Central memory CD4-positive, alpha-beta T cell (primary cell): Measurements from ENCODE around the gene ARL17A.
A peak's percentile ranks its signal among the peaks of the same experiment; 100 is the strongest.
"Not testable (repeated sequence)": the region's sequence is repeated elsewhere in the genome, so short reads cannot be mapped to it uniquely, and the experiment has no call there.

ENCODE experiments used
- DNase-seq: peaks from one replicate; pipeline ENCODE4 v3.0.0; 2022
- total RNA-seq, 3 experiments: gene quantifications; one replicate each; lab custom pipeline; 2026; lab: John Stamatoyannopoulos, UW

ARL17A gene
- 3.3 to 27.4 (median 10.7) reads per million in 3 experiments for total RNA-seq

DNA sequence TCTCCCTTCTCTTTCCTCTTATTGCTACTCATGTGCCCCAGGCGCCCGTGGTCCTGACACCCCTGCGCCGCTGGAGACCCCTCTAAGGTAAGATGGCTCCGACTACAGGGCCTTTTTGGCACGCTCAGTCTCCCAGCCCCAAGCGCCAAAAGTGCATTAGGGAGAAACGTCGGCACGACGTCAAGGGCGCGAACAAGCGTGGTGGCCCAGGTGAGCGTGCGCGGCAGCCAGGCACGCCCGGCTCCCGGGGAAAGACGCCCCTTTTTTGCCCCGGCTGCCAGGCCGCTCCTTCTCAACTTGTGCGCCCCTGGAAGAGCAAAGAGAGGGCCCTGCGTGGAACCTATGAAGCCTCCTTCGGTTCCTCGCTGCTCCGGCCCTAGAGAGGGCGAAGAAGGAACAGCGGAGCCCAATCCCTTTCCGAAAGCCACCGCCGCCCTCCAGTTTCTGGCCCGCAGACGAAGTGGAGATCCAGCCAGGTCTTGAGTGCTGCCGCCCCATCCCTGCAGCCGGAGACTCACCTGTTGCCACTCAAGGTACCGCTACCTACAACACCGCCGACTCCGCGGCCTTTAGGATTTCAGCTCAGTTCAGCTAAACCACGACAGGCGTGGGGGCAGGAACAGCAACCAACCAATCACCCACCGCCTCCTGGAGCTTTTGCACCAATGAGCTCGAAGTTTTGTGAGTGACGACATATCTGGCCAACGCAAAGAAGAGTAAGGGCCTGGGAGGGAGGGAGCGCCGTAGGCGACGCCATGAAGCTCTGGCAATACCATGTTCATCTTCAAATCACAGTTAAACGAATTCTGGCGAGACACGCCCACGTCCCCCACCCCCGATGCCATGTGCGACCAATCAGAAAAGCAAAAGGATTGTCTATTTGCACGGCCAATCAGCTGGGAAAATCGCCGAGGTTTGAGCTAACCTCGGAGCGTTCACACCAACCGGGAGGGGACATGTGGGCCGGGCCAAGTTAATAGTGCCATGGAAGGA, at the start of gene ARL17A:
ARL17A (minus strand) TSS at position 609 of the 993 bp plus-strand sequence. CDS start 3,369 bp downstream, outside the sequence.
- peak; percentile 90 for DNase-seq

DNA sequence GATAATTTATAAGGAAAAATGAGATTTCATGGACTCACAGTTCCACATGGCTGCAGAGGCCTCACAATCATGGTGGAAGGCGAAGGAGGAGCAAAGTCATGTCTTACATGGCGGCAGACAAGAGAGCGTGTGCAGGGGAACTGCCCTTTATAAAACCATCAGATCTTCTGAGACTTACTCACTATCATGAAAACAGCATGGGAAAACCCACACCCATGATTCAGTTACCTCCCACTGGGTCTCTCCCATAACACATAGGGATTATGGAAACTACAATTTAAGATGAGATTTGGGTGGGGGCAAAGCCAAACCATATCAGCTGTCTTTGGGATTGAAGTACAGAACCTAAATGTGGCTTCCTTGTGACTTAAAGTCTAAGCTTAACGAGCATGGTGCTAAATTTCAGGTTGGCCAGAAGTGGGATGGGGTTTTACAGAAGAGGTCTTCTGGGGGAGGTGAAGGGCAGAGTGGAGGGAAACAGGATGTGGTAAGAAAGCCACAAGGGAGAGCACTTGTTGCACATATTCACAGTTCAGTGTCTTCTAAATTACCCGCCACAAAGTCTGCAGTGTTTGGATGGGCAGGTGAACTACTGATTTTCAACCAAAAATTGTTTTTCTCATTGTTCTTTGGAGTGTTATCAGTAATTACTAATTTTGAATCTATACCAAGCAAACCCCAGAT, 49.4 kb upstream of the ARL17A start:
- not testable (repeated sequence) for DNase-seq

- not testable (repeated sequence) for DNase-seq
These were observed 48.0 kb upstream of the ARL17A start for GRCh38 chr17:46627452-46627851.

- DNase-seq, result not testable (repeated sequence)
These were observed 45.2 kb upstream of the ARL17A start for GRCh38 chr17:46624726-46625125.

GRCh38 chr17:46623790-46624189, 44.3 kb upstream of the ARL17A start:
- not testable (repeated sequence) for DNase-seq

DNA sequence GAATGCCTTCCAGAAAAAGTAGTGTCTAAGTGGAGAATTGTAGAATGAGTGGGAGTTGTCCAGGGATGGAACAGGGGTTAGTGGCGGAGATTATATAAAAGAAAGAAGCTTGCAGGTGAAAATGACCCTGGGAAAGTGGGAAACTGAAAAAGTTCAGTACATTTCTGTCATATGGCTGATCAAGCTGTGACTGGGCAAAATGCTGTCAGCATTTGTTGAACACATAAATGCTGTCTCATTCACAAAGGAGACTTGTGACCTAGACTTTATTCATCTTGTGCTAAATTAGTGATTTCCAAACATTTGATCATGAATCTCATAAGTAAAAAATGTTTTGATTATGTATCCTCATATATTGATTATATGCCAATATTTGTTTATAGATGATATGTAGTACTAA, 39.5 kb upstream of the ARL17A start:
- not testable (repeated sequence) for DNase-seq

- not testable (repeated sequence) for DNase-seq
These were observed 37.6 kb upstream of the ARL17A start for GRCh38 chr17:46617121-46617520.

DNA sequence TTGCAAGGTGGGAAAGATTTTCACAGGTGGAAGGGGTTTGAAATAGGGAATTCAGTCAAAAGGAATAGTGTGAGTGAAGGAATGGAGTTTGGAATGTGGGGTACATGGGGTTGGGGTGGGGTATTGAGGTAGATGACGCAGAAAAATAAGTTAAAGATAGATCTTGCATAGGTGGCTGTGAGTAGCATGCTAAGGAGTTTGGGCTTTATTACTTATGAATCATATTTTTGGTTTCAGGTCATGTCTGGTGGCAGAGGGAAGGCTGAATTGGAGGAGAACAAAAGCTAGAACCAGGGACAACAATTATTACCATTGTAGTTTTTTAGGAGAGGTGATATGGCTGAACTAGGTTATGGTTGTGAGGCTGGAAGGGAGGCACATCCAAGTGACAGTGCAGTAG, 34.4 kb upstream of the ARL17A start:
- DNase-seq, result not testable (repeated sequence)

- DNase-seq, result not testable (repeated sequence)
These were observed 31.8 kb upstream of the ARL17A start for GRCh38 chr17:46611304-46611703.

DNA sequence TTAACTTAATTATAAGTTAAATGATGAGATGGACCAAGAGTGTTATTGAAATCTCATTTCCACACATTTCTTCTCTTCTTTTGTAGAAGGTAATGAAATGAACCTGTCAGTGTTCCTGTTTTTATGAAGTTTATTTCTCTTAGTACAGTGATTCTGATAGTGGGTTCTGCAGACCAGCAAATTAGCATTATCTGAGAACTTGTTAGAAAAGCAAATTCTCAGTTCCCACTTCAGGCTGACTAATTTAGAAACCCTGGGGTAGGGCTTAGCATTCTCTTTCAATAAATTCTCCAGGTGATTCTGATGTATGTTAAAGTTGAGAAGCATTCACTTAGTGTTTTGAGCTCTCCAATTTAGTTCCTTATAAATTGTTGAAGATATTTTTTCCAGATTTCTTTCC, 23.6 kb upstream of the ARL17A start:
- not testable (repeated sequence) for DNase-seq

- not testable (repeated sequence) for DNase-seq
These were observed 21.3 kb upstream of the ARL17A start for GRCh38 chr17:46600767-46601166.

DNA sequence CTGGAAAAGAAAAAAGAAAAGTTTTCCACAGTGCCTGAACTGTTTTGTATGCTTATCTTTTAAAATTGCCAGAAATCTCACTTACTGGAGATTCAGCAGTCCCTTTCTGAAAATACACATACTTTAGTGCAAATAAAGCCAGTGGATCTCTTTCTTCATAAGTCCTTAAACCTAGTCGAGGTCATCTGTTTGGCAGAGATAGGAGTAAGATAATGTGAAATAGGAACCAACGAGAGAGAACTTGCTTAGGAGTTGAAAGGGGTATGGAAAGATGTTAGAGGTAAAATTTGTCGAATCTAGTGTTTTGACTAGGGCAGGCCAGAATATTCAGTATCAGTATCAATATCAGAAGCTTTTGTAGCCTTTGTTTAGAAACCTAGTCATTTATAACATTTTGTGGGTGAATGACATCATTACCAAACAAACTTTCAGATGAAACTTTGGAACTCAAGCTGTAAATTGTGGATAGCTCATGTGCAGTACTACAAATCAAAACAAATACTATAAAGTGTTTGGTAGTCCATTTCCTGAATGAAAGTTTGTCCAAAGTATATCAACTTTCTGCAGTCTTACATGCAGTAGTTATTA, 18.9 kb upstream of the ARL17A start:
- DNase-seq, result not testable (repeated sequence)

- not testable (repeated sequence) for DNase-seq
These were observed 11.8 kb upstream of the ARL17A start for GRCh38 chr17:46591332-46591731.

DNA sequence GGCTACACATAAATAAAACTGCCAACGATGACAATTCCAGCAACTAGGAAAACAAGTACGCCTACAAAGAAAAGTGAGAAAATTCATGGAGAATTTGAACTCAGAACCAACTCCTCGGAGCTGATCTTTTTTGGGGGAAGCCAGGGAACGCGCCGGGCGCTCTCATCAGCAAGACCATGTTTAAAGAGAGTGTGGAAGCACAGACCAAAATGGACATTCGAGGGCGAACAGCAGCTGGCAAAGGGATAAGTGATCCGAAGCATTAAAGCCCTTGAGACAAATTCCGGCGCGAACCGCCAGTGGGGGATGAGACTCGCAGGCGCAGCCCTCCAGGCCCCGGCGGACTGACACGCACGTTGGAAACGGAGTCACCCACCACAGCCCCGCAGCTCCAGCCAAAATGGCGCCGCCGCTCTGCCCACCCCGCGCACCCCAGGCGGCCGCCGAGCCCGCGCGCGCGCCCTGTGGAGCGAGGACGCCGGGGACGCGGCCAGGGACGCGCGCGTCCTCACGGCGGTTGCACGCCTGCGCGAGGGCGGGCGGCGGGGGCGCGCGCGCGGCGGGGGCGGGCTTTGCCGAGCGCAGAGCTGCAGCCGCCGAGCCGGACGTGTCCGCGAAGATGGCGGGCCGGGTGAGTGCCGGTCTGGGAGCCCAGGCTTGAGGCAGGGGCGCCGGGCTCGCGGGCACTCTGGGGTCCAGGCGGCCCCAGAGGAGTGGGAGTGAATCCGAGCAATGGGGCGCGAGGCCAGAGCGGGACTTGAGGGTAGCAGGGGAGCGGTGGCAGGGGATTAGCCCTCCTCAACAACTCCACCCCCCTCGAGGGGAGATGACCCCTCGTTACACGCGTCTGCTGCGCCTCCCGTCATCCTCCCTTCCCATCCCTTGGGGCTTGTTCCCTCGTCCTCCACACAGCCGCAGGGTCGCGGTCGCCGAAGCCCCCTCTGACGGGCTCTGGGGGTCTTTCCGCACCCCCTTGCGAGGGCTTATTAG, 11.0 kb upstream of the ARL17A start, which contains the start of gene NSF:
NSF (plus strand) TSS at position 513 of the 990 bp plus-strand sequence; CDS start at position 620, 107 bp downstream.
- not testable (repeated sequence) for DNase-seq

- not testable (repeated sequence) for DNase-seq
These were observed 6.0 kb upstream of the ARL17A start for GRCh38 chr17:46585444-46585843.

DNA sequence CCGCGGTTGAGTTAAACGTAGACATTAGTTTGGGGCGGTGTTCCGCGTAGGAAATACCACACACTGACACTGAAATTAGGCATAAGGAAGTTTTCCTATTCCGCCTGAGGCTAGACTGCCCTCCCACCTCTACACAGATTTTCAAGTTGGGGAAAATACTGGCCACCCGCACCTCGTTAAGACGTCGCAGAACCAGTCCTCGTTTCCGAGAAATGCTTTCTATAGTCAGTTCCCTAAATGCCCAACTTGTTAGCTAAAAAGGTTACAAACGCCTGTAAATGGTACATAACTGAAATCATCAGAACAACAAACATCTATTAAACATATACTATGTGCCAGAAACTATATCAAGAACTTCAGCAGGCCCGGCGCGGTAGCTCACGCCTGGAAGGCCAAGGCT, 591 bp upstream of the ARL17A start:
- not testable (repeated sequence) for DNase-seq

GRCh38 chr17:46571796-46572195, 7.7 kb downstream of the ARL17A start:
- DNase-seq, result not testable (repeated sequence)

- not testable (repeated sequence) for DNase-seq
These were observed 12.5 kb downstream of the ARL17A start for GRCh38 chr17:46566980-46567379.

GRCh38 chr17:46566284-46566683, 13.2 kb downstream of the ARL17A start:
- DNase-seq, result not testable (repeated sequence)

DNA sequence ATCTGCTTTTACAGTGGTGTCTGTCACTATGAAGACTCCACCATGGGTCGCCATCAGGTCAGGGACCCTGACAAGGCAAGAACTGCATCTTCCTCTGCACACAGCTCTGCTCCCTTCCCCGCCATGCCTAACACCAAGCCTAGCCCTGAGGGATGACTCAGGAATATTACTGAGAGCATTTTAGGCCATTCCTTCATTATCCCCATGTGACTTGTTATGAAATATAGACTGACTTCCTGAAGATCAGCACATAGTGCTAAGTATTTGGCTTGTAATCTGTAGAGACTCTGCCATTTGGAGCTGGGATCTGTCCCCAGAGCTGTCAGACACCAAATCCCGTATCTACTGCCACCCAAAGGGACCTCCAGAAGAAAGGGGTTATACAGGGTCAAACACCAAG, 19.4 kb downstream of the ARL17A start:
- not testable (repeated sequence) for DNase-seq

DNA sequence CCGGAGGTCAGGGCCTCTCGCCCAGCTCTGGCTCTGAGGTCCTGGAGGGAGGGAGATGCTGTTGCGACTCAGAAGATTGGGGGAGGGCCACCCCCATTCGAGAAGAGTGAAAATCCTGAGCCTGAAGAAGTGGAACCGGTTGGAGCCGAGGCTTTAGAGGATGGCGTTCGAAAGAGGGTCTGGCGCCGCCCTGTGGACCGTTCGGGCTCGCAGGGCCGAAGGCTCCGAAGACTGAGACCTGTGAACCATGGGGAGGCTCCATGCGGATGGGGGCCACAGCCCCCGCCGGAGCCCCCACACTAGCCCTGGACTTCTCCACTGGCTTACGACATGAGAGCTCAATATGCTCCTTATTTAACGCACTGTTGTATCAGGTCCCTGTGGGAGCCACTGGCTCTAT, 20.3 kb downstream of the ARL17A start:
- not testable (repeated sequence) for DNase-seq
